Measurements from ENCODE around the gene FUBP1.
"Not testable (repeated sequence)": the region's sequence is repeated elsewhere in the genome, so short reads cannot be mapped to it uniquely, and the experiment has no call there.

The FUBP1 gene

GRCh38 chr1:77942400-77943140 lies 36.3 kb downstream of the FUBP1 start:
- DNase-seq, result no peak

GRCh38 chr1:77940921-77941570 lies 37.8 kb downstream of the FUBP1 start:
- no peak for DNase-seq

- no peak for DNase-seq
Observed at GRCh38 chr1:77938651-77939050, 40.2 kb downstream of the FUBP1 start.

- DNase-seq, result no peak
Observed at GRCh38 chr1:77929806-77930205, 49.1 kb downstream of the FUBP1 start.

GRCh38 chr1:77927414-77927813 lies 51.5 kb downstream of the FUBP1 start:
- DNase-seq, result no peak

GRCh38 chr1:77926561-77927357 lies 52.1 kb downstream of the FUBP1 start:
- DNase-seq, result no peak

- no peak for DNase-seq
Observed at GRCh38 chr1:77925956-77926355, 52.9 kb downstream of the FUBP1 start.

- no peak for DNase-seq
Observed at GRCh38 chr1:77925518-77925917, 53.4 kb downstream of the FUBP1 start.

- not testable (repeated sequence) for DNase-seq
Observed at GRCh38 chr1:77918918-77919317, 60.0 kb downstream of the FUBP1 start.

- DNase-seq, result no peak
Observed at GRCh38 chr1:77910116-77910515, 68.8 kb downstream of the FUBP1 start.

GRCh38 chr1:77906624-77907023 lies 72.2 kb downstream of the FUBP1 start:
- no peak for DNase-seq

GRCh38 chr1:77906019-77906545 lies 72.8 kb downstream of the FUBP1 start:
- DNase-seq, result no peak

- DNase-seq, result no peak
Observed at GRCh38 chr1:77905603-77906002, 73.3 kb downstream of the FUBP1 start.

- DNase-seq, result no peak
Observed at GRCh38 chr1:77900687-77901293, 78.1 kb downstream of the FUBP1 start.

GRCh38 chr1:77899647-77900320 lies 79.1 kb downstream of the FUBP1 start:
- no peak for DNase-seq

All from activated gamma-delta T cell treated with Interleukin-2 at 50 U/mL for 16 hours (primary cell).